GM19468 (cell line): ENCODE results near the gene DSG3.

ENCODE experiments used
- ATAC-seq: cut with Tn5 transposase; IDR thresholded peaks from one replicate; pipeline ENCODE4 v1.9.1; 2021; ENCODE audit warnings: mild to moderate bottlenecking, moderate library complexity, moderate number of reproducible peaks; ENCODE audit not compliant: unreplicated experiment; ENCODE audit errors: extremely low read depth

Gene DSG3

GRCh38 chr18:31430072-31430471, 17.5 kb upstream of the DSG3 start:
- ATAC-seq, result no peak

GRCh38 chr18:31430554-31430953, 17.0 kb upstream of the DSG3 start:
- ATAC-seq, result no peak

GRCh38 chr18:31432316-31432715, 15.2 kb upstream of the DSG3 start:
- no peak for ATAC-seq

- ATAC-seq, result no peak
Observed at GRCh38 chr18:31436825-31437224, 10.7 kb upstream of the DSG3 start.

GRCh38 chr18:31438402-31438801, 9.1 kb upstream of the DSG3 start:
- ATAC-seq, result no peak

- ATAC-seq, result no peak
Observed at GRCh38 chr18:31439807-31440325, 7.7 kb upstream of the DSG3 start.

GRCh38 chr18:31440787-31441186, 6.8 kb upstream of the DSG3 start:
- no peak for ATAC-seq

GRCh38 chr18:31441493-31441892, 6.0 kb upstream of the DSG3 start:
- no peak for ATAC-seq

- ATAC-seq, result no peak
Observed at GRCh38 chr18:31444142-31444541, 3.4 kb upstream of the DSG3 start.

- ATAC-seq, result no peak
Observed at GRCh38 chr18:31445908-31446307, 1.6 kb upstream of the DSG3 start.

- no peak for ATAC-seq
Observed at GRCh38 chr18:31446854-31447253, 687 bp upstream of the DSG3 start.

GRCh38 chr18:31450409-31450808, 2.9 kb downstream of the DSG3 start:
- no peak for ATAC-seq

GRCh38 chr18:31451625-31452024, 4.1 kb downstream of the DSG3 start:
- no peak for ATAC-seq

GRCh38 chr18:31454066-31454708, 6.6 kb downstream of the DSG3 start:
- no peak for ATAC-seq

- no peak for ATAC-seq
Observed at GRCh38 chr18:31469629-31470028, 22.1 kb downstream of the DSG3 start.

- ATAC-seq, result no peak
Observed at GRCh38 chr18:31478688-31479087, 31.1 kb downstream of the DSG3 start.

- no peak for ATAC-seq
Observed at GRCh38 chr18:31482051-31482450, 34.5 kb downstream of the DSG3 start.

GRCh38 chr18:31483396-31483795, 35.9 kb downstream of the DSG3 start:
- no peak for ATAC-seq

- no peak for ATAC-seq
Observed at GRCh38 chr18:31484461-31484860, 36.9 kb downstream of the DSG3 start.

- no peak for ATAC-seq
Observed at GRCh38 chr18:31486165-31486564, 38.6 kb downstream of the DSG3 start.

- no peak for ATAC-seq
Observed at GRCh38 chr18:31487246-31488015, 39.9 kb downstream of the DSG3 start.

- no peak for ATAC-seq
Observed at GRCh38 chr18:31489311-31489710, 41.8 kb downstream of the DSG3 start.
